Effector memory CD4-positive, alpha-beta T cell (primary cell): Measurements from ENCODE around the gene KIRREL3.

ENCODE experiments used
- DNase-seq, 3 donors: peaks; one replicate each; pipeline ENCODE4 v3.0.0-alpha.2; 2020
- H3K27ac ChIP-seq: 2 replicates; pipeline ENCODE4 v1.7.0; 2013; ENCODE audit warnings: mild to moderate bottlenecking, low read length, moderate library complexity; ENCODE audit not compliant: insufficient read depth, poor library complexity, severe bottlenecking
- H3K27me3 ChIP-seq: replicated peaks from 2 replicates; pipeline ENCODE4 v1.7.0; 2013; ENCODE audit warnings: mild to moderate bottlenecking, low read length; ENCODE audit not compliant: insufficient read depth, control insufficient read depth, poor library complexity, severe bottlenecking
- H3K36me3 ChIP-seq: 2 replicates; pipeline ENCODE4 v1.7.0; 2013; ENCODE audit warnings: mild to moderate bottlenecking, low read length, moderate library complexity; ENCODE audit not compliant: control insufficient read depth, insufficient read depth
- H3K4me1 ChIP-seq: 2 replicates; pipeline ENCODE4 v1.7.0; 2013; ENCODE audit warnings: low read length, mild to moderate bottlenecking; ENCODE audit not compliant: control insufficient read depth, insufficient read depth, poor library complexity, severe bottlenecking
- H3K4me3 ChIP-seq: 2 replicates; pipeline ENCODE4 v1.7.0; 2013; ENCODE audit warnings: low read length, low read depth, mild to moderate bottlenecking; ENCODE audit not compliant: insufficient read depth, poor library complexity, severe bottlenecking
- H3K9me3 ChIP-seq: 2 replicates; pipeline ENCODE4 v1.7.0; 2013; ENCODE audit warnings: mild to moderate bottlenecking, low read length, moderate library complexity; ENCODE audit not compliant: control insufficient read depth

Gene KIRREL3

GRCh38 chr11:126743628-126744027, 256.9 kb downstream of the KIRREL3 start:
- Histone ChIP-seq H3K4me3 (no peak overlapping the region), H3K9me3 (no peaks in the 10 kb centered on the region), H3K27ac (no peak overlapping the region), H3K4me1 (no peaks in the 10 kb centered on the region), H3K27me3 (no peaks in the 10 kb centered on the region), H3K36me3 (no peaks in the 10 kb centered on the region)
- no peak for DNase-seq

GRCh38 chr11:126742582-126742981, 258.0 kb downstream of the KIRREL3 start:
- H3K36me3 ChIP-seq, result no peaks in the 10 kb centered on the region
- H3K27me3 ChIP-seq, result no peaks in the 10 kb centered on the region
- H3K4me1 ChIP-seq, result no peaks in the 10 kb centered on the region
- no peak overlapping the region for H3K27ac ChIP-seq
- H3K4me3 ChIP-seq, result no peak overlapping the region
- DNase-seq, result no peak
- H3K9me3 ChIP-seq, result no peaks in the 10 kb centered on the region

GRCh38 chr11:126740846-126741245, 259.7 kb downstream of the KIRREL3 start:
- no peaks in the 10 kb centered on the region for H3K4me1 ChIP-seq
- no peaks in the 10 kb centered on the region for H3K9me3 ChIP-seq
- H3K36me3 ChIP-seq, result no peaks in the 10 kb centered on the region

GRCh38 chr11:126739499-126740145, 260.9 kb downstream of the KIRREL3 start:
- Histone ChIP-seq H3K4me3 (no peak overlapping the region), H3K27ac (no peak overlapping the region), H3K36me3 (no peaks in the 10 kb centered on the region), H3K4me1 (no peaks in the 10 kb centered on the region), H3K27me3 (no peaks in the 10 kb centered on the region), H3K9me3 (no peaks in the 10 kb centered on the region)
- no peak for DNase-seq

More at GRCh38 chr11:126740846-126741245, 259.7 kb downstream of the KIRREL3 start:
- DNase-seq, result no peak
- no peak overlapping the region for H3K4me3 ChIP-seq
- H3K27me3 ChIP-seq, result no peaks in the 10 kb centered on the region
- no peak overlapping the region for H3K27ac ChIP-seq

- no peak for DNase-seq
- Histone ChIP-seq H3K4me3 (no peak overlapping the region), H3K36me3 (no peaks in the 10 kb centered on the region), H3K9me3 (no peaks in the 10 kb centered on the region), H3K27me3 (no peaks in the 10 kb centered on the region), H3K4me1 (no peaks in the 10 kb centered on the region), H3K27ac (no peak overlapping the region)
Measured at GRCh38 chr11:126738295-126739031, 262.1 kb downstream of the KIRREL3 start.

GRCh38 chr11:126736682-126737572, 263.6 kb downstream of the KIRREL3 start:
- no peaks in the 10 kb centered on the region for H3K9me3 ChIP-seq
- no peaks in the 10 kb centered on the region for H3K27me3 ChIP-seq
- no peak overlapping the region for H3K27ac ChIP-seq
- no peaks in the 10 kb centered on the region for H3K36me3 ChIP-seq
- no peak overlapping the region for H3K4me3 ChIP-seq
- no peak for DNase-seq
- no peaks in the 10 kb centered on the region for H3K4me1 ChIP-seq

- Histone ChIP-seq H3K4me3 (no peak overlapping the region), H3K36me3 (no peaks in the 10 kb centered on the region), H3K27me3 (no peaks in the 10 kb centered on the region), H3K4me1 (no peaks in the 10 kb centered on the region), H3K9me3 (no peaks in the 10 kb centered on the region), H3K27ac (no peak overlapping the region)
- DNase-seq, result no peak
Measured at GRCh38 chr11:126734752-126735151, 265.8 kb downstream of the KIRREL3 start.

GRCh38 chr11:126733685-126734084, 266.9 kb downstream of the KIRREL3 start:
- H3K27me3 ChIP-seq, result no peaks in the 10 kb centered on the region
- H3K27ac ChIP-seq, result no peak overlapping the region
- H3K4me3 ChIP-seq, result no peak overlapping the region
- H3K36me3 ChIP-seq, result no peaks in the 10 kb centered on the region
- no peaks in the 10 kb centered on the region for H3K4me1 ChIP-seq
- no peaks in the 10 kb centered on the region for H3K9me3 ChIP-seq
- DNase-seq, result no peak

- DNase-seq, result no peak
- Histone ChIP-seq H3K9me3 (no peaks in the 10 kb centered on the region), H3K36me3 (no peaks in the 10 kb centered on the region), H3K27ac (no peak overlapping the region), H3K27me3 (no peaks in the 10 kb centered on the region), H3K4me1 (no peaks in the 10 kb centered on the region), H3K4me3 (no peak overlapping the region)
Measured at GRCh38 chr11:126732981-126733380, 267.6 kb downstream of the KIRREL3 start.
